Measurements from ENCODE around the gene HPN.

The HPN gene

DNA sequence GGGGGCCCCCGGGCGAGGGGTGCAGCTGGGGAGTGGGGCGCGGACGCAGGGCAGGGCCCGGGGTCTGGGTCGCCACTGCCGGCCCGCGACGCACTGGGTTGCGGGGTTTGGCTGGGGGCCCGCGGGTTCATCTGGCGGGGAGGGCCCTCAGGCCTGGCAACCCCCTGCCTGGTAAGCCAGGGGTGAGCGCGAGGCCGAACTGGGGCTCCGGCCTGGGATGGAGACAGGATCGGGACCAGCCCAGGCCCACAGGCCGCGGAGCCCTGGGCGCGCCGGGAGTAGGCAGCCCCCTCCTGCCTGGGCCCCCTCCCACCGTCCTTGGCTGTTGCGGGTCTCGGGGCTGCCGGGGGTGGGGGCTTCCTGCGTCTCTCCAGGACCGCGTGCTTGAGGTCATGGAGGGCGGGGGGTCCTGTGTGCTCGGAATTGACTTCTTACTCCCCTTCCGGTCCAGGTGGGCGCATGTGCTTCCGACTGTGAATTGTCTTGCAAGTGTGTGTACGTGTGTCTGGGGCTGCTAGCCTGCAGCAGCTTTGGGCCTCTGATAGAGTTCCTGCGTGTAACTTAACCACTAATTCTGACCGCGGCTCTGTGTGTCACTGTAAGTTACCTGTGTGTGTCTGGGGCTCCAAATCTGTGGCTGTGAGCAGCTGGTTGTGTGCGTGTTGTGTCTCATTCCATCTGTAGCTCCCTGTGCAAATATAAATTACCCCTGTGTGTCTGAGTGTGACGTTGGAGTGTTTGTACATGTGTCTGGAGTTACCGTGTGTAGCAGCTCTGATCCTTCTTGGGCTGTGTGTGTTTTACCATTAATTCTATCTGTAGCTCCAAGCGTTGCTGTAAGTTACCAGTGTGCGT is 40.6 kb upstream of the HPN start (continued):
- TF ChIP-seq, protein P1, sequence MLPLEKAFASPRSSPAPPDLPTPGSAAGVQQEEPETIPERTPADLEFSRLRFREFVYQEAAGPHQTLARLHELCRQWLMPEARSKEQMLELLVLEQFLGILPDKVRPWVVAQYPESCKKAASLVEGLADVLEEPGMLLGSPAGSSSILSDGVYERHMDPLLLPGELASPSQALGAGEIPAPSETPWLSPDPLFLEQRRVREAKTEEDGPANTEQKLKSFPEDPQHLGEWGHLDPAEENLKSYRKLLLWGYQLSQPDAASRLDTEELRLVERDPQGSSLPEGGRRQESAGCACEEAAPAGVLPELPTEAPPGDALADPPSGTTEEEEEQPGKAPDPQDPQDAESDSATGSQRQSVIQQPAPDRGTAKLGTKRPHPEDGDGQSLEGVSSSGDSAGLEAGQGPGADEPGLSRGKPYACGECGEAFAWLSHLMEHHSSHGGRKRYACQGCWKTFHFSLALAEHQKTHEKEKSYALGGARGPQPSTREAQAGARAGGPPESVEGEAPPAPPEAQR (tag by site-specific recombination; IDR thresholded peaks at IDR 0.05), result no peak
- TF ChIP-seq ZNF24 (tag by site-specific recombination; IDR thresholded peaks at IDR 0.05), result no peak
- TF ChIP-seq ZNF792 (tag by site-specific recombination; IDR thresholded peaks at IDR 0.05), result 0 out of 2 replicates have a peak, but pooled peaks have one; percentile 49
- no peak for TF ChIP-seq ZSCAN23 (tag by site-specific recombination; IDR thresholded peaks at IDR 0.05)
- TF ChIP-seq, protein P2, sequence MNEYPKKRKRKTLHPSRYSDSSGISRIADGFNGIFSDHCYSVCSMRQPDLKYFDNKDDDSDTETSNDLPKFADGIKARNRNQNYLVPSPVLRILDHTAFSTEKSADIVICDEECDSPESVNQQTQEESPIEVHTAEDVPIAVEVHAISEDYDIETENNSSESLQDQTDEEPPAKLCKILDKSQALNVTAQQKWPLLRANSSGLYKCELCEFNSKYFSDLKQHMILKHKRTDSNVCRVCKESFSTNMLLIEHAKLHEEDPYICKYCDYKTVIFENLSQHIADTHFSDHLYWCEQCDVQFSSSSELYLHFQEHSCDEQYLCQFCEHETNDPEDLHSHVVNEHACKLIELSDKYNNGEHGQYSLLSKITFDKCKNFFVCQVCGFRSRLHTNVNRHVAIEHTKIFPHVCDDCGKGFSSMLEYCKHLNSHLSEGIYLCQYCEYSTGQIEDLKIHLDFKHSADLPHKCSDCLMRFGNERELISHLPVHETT (tag by site-specific recombination; IDR thresholded peaks at IDR 0.05), result no peak
- TF ChIP-seq ZNF221 (tag by site-specific recombination; IDR thresholded peaks at IDR 0.05; ENCODE audit: borderline replicate concordance), result no peak
- no peak for TF ChIP-seq ZNF366 (tag by site-specific recombination; conservative IDR thresholded peaks at IDR 0.05)
- peak; percentile 59; the same call in 1 of the 2 replicates for TF ChIP-seq KLF1 (tag by site-specific recombination; IDR thresholded peaks at IDR 0.05)
- TF ChIP-seq, protein P3, sequence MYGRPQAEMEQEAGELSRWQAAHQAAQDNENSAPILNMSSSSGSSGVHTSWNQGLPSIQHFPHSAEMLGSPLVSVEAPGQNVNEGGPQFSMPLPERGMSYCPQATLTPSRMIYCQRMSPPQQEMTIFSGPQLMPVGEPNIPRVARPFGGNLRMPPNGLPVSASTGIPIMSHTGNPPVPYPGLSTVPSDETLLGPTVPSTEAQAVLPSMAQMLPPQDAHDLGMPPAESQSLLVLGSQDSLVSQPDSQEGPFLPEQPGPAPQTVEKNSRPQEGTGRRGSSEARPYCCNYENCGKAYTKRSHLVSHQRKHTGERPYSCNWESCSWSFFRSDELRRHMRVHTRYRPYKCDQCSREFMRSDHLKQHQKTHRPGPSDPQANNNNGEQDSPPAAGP (tag by site-specific recombination; IDR thresholded peaks at IDR 0.05), result peak; percentile 83; the same call in 1 of the 2 replicates
- 0 out of 2 replicates have a peak, but pooled peaks have one; percentile 36 for TF ChIP-seq ZNF501 (tag by site-specific recombination; IDR thresholded peaks at IDR 0.05)
- no peak; the same call in 1 of the 2 replicates for TF ChIP-seq ZNF133 (tag by site-specific recombination; IDR thresholded peaks at IDR 0.05)
- TF ChIP-seq, protein P4, sequence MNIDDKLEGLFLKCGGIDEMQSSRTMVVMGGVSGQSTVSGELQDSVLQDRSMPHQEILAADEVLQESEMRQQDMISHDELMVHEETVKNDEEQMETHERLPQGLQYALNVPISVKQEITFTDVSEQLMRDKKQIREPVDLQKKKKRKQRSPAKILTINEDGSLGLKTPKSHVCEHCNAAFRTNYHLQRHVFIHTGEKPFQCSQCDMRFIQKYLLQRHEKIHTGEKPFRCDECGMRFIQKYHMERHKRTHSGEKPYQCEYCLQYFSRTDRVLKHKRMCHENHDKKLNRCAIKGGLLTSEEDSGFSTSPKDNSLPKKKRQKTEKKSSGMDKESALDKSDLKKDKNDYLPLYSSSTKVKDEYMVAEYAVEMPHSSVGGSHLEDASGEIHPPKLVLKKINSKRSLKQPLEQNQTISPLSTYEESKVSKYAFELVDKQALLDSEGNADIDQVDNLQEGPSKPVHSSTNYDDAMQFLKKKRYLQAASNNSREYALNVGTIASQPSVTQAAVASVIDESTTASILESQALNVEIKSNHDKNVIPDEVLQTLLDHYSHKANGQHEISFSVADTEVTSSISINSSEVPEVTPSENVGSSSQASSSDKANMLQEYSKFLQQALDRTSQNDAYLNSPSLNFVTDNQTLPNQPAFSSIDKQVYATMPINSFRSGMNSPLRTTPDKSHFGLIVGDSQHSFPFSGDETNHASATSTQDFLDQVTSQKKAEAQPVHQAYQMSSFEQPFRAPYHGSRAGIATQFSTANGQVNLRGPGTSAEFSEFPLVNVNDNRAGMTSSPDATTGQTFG (tag by site-specific recombination; IDR thresholded peaks at IDR 0.05; ENCODE audit: borderline replicate concordance), result no peak
- no peak for TF ChIP-seq ZNF324 (tag by site-specific recombination; IDR thresholded peaks at IDR 0.05)
- TF ChIP-seq, protein P5, sequence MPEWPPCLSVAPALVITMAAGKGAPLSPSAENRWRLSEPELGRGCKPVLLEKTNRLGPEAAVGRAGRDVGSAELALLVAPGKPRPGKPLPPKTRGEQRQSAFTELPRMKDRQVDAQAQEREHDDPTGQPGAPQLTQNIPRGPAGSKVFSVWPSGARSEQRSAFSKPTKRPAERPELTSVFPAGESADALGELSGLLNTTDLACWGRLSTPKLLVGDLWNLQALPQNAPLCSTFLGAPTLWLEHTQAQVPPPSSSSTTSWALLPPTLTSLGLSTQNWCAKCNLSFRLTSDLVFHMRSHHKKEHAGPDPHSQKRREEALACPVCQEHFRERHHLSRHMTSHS (tag by site-specific recombination; IDR thresholded peaks at IDR 0.05), result no peak
- no peak for TF ChIP-seq ZNF426 (tag by site-specific recombination; IDR thresholded peaks at IDR 0.05)
- TF ChIP-seq PRDM1 (tag by site-specific recombination; IDR thresholded peaks at IDR 0.05), result no peak
- TF ChIP-seq ZNF555 (tag by site-specific recombination; conservative IDR thresholded peaks at IDR 0.05), result no peak
- TF ChIP-seq, protein P6, sequence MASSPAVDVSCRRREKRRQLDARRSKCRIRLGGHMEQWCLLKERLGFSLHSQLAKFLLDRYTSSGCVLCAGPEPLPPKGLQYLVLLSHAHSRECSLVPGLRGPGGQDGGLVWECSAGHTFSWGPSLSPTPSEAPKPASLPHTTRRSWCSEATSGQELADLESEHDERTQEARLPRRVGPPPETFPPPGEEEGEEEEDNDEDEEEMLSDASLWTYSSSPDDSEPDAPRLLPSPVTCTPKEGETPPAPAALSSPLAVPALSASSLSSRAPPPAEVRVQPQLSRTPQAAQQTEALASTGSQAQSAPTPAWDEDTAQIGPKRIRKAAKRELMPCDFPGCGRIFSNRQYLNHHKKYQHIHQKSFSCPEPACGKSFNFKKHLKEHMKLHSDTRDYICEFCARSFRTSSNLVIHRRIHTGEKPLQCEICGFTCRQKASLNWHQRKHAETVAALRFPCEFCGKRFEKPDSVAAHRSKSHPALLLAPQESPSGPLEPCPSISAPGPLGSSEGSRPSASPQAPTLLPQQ (tag by site-specific recombination; IDR thresholded peaks at IDR 0.05), result no peak
- no peak for TF ChIP-seq ZNF37A (tag by site-specific recombination; IDR thresholded peaks at IDR 0.05)
- TF ChIP-seq KLF7 (tag by site-specific recombination; IDR thresholded peaks at IDR 0.05; ENCODE audit: borderline replicate concordance), result peak; percentile 38; the same call in 1 of the 2 replicates
- TF ChIP-seq ZBTB20 (tag by site-specific recombination; IDR thresholded peaks at IDR 0.05), result peak; percentile 85
- no peak for TF ChIP-seq ZNF292 (tag by site-specific recombination; IDR thresholded peaks at IDR 0.05; ENCODE audit: borderline replicate concordance, low read depth)
- no peak for TF ChIP-seq GLI2 (tag by site-specific recombination; IDR thresholded peaks at IDR 0.05; ENCODE audit: borderline replicate concordance, low read depth)
- TF ChIP-seq, protein P7, sequence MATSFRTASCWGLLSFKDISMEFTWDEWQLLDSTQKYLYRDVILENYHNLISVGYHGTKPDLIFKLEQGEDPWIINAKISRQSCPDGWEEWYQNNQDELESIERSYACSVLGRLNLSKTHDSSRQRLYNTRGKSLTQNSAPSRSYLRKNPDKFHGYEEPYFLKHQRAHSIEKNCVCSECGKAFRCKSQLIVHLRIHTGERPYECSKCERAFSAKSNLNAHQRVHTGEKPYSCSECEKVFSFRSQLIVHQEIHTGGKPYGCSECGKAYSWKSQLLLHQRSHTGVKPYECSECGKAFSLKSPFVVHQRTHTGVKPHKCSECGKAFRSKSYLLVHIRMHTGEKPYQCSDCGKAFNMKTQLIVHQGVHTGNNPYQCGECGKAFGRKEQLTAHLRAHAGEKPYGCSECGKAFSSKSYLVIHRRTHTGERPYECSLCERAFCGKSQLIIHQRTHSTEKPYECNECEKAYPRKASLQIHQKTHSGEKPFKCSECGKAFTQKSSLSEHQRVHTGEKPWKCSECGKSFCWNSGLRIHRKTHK (tag by site-specific recombination; IDR thresholded peaks at IDR 0.05), result no peak
- TF ChIP-seq, protein P8, sequence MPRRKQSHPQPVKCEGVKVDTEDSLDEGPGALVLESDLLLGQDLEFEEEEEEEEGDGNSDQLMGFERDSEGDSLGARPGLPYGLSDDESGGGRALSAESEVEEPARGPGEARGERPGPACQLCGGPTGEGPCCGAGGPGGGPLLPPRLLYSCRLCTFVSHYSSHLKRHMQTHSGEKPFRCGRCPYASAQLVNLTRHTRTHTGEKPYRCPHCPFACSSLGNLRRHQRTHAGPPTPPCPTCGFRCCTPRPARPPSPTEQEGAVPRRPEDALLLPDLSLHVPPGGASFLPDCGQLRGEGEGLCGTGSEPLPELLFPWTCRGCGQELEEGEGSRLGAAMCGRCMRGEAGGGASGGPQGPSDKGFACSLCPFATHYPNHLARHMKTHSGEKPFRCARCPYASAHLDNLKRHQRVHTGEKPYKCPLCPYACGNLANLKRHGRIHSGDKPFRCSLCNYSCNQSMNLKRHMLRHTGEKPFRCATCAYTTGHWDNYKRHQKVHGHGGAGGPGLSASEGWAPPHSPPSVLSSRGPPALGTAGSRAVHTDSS (tag by site-specific recombination; IDR thresholded peaks at IDR 0.05), result no peak
- TF ChIP-seq ZNF138 (tag by site-specific recombination; IDR thresholded peaks at IDR 0.05; ENCODE audit: borderline replicate concordance), result no peak
- TF ChIP-seq ZNF19 (tag by site-specific recombination; IDR thresholded peaks at IDR 0.05; ENCODE audit: low read depth), result no peak
